Measurements from ENCODE around the gene SNTB2.
"Not testable (repeated sequence)": the region's sequence is repeated elsewhere in the genome, so short reads cannot be mapped to it uniquely, and the experiment has no call there.

Gene SNTB2

DNA sequence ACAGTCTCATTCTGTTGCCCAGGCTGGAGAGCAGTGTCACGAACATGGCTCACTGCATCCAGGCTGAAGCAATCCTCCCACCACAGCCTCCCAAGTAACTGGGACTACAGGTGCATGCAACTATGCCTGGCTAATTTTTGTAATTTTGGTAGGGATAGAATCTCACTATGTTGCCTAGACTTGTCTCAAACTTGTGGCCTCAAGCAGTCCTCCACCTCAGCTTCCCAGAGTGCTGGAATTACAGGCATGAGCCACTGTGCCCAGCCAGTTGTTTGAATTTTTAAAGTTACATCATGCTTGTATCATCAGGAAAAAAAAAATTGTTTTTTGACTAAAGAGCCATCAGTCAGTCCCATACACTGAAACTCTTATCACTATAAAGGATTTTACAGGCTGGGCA, 107.1 kb downstream of the SNTB2 start:
- no peak for DNase-seq

DNA sequence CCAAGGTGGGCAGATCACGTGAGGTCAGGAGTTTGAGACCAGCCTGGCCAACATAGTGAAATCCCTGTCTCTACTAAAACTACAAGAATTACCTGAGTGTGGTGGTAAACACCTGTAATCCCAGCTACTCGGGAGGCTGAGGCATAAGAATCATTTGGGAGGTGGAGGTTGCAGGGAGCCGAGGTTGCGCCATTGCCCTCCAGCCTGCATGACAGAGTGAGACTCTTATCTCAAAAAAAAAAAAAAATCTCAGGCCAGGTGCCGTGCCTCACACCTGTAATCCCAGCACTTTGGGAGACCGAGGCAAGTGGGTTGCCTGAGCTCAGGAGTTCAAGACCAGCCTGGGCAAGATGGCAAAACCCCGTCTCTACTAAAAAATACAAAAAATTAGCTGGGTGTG, 109.8 kb downstream of the SNTB2 start:
- not testable (repeated sequence) for DNase-seq

DNA sequence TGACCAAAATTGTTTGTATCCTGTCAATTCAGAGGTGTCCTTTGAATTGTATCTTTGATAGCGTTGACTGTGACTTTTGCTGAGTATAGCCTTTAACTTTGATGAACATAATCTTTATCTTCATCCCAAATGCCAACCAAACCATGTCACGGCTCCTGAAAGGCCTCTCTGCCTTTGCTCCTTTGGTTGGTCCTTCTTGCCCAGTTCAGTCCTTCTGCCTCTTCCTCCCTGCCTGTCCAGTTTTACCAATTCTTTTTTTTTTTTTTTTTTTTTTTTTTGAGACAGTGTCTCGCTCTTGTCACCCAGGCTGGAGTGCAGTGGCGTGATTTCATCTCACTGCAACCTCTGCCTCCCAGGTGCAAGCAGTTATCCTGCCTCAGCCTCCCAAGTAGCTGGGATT, 111.3 kb downstream of the SNTB2 start:
- no peak for DNase-seq

DNA sequence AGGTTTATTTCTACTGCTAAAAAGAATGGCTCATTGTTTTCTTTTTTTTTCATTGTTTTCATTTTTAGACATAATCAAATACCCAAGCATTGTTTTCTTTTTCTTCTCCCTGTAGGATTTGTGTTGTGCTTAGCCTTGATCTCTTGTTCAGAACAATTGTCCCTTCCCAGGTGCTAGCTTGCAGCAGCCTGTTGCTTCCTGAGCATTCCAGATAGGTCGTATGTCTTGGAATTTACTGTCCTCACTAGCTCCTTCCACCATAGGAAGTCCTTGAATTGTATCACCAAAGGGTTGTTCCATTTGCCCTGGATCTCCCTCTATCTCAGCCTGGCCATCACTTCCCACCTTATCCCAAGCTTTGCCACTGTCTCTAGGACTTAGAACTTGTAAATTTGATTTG, 114.2 kb downstream of the SNTB2 start:
- no peak for DNase-seq

DNA sequence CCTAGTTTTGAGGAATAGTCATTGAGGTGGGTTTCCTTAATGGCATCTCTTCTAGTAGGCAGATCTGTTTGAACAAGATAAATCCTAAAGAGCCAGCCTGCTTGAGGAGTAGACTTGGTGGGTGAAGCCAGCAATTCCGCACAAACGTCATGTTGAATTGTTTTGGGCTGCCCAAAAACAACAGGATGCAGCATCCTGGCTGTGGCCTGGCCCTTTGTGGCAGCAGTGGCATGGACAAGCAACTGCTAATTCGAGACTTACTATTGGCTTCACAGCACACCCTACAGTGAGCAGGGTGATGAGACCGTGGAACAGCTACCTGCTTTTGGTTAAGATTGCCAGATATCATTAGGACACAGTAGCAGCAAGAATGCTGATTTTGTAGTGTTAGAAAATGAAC, 114.9 kb downstream of the SNTB2 start:
- DNase-seq = no peak

DNA sequence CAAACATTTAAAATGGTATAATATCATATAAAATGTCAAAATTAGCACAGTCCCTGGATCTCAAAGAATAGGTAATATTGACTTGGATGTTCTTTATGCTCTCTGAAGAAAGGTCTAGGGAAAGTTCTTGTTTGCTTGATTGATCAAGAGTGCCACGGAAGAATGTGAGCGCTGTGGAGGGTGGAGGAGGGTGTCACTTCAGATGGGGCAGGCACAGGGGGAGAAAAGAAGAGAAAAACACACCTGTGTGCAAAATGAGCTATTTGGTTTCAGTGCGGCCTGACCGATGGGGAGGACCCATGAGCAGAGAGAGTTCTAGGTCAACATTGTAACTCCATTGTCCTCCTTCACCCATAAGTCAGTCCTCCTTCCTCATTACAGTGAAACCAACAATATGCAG, 115.3 kb downstream of the SNTB2 start:
- DNase-seq = no peak

DNA sequence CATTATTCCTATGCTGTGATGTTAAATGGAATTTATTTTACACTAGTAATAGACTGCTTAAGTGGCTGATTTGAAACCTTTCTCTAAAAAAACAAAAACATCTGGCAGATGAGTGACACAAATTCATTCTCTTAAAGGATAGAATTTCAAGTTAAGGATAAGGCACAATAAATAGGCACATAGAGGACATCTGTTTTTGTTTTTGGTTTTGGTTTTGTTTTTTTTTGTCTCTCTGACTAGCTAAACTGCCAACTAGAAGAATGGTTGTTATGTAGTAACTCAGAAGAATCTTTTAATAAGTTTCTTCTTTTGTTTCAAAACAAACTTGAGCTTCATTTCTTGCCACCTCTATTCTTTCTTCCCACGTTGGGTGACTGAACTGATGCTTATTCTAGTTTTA, 119.1 kb downstream of the SNTB2 start:
- DNase-seq = no peak

DNA sequence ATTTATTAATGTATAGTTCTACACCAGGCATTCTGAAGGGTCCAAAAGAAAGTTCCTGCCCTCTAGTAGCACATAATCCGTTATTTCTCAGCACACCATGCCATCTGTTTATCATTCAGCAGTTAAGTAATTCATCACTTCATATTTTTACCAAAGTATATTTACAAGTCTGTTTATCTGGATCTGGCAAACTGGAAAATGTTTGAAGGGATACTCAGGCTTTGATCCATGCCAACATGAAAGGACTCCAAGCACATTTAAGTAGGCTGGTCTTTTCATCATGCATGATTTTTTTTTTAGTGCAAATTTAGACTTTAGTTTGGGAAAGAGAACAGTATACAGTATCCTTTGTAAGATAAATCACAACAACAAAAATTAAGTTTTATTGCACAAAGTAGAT, 120.1 kb downstream of the SNTB2 start:
- no peak for DNase-seq

DNA sequence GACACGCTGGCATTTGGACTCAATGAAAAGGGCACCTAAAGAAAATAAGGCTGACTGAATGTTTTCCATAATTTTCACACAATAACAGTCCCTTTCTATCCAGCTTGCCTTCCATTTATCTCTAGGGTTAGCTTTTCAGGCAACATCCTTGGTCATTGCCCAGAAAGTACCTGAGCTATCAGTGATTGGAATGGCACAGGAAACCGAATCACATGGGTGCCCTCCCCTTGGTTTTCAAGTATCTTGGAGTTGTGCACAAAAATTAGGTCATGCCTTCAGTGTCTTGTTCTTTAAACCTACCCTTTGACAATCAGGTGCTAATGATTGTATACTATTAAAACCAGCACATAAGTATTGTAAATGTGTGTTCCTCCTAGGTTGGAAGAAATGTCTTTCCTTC, 120.9 kb downstream of the SNTB2 start:
- DNase-seq = no peak

DNA sequence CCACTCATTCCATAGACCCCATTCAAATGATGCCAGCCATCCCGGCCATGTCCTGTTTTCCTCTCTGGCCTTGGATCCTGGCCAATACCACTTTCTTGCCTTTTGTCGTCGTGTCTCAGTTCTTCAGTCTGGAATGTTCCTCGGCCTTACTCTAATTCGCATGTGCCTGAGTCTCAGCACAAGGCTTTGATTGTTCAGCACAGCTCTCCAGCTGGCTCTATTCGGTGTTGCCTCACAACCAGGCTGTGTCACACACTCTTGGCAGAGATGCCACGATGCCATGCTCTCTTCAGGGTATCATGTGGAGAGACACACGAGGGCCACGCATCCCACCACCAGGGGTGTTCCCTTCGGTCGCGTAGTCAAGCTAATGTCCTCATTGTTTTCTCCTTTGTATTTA, 122.4 kb downstream of the SNTB2 start:
- DNase-seq = no peak

DNA sequence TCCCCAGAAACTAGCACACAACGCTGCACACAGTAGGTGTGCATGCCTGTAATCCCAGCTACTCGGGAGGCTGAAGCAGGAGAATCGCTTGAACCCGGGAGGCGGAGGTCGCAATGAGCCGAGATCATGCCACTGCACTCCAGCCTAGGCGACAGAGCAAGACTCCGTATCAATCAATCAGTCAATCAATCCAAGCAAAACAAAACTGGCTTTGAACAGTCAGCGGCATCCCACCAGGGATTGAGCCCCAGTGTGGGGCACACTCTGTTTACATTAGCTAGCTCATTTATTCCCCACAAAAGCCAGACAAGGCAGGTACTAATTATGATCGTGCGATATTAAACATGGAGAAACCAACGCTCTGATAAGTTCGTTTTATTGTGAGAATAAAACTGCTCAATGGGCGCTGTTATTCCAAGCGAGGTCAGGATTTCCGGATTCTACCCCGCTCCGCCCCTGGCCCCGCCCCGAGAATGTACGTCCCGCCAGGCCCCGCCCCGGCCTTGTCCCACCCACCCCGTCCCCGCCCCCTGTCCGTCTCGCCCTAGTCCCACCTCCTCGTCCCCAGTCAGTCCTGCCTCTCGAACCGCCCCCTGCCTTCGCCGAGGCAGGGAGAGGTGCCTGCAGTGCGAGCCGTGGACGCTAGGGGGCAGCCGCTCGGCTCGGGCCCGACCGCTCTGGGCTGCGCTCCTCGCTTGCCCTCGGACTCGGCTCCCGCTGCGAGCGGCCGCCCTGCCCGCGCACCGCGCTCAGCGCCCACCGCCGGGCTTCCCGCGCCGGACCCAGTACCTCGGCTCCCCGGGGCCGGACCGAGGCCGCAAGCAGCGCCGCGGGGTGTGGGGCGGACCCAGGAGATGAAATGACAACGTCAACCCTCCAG, 123.9 kb downstream of the SNTB2 start, which contains the start of gene VPS4A:
Gene VPS4A (plus strand): TSS at position 698 of the 880 bp plus-strand sequence. CDS start 162 bp downstream, at position 860.
- peak; percentile 98 for DNase-seq

DNA sequence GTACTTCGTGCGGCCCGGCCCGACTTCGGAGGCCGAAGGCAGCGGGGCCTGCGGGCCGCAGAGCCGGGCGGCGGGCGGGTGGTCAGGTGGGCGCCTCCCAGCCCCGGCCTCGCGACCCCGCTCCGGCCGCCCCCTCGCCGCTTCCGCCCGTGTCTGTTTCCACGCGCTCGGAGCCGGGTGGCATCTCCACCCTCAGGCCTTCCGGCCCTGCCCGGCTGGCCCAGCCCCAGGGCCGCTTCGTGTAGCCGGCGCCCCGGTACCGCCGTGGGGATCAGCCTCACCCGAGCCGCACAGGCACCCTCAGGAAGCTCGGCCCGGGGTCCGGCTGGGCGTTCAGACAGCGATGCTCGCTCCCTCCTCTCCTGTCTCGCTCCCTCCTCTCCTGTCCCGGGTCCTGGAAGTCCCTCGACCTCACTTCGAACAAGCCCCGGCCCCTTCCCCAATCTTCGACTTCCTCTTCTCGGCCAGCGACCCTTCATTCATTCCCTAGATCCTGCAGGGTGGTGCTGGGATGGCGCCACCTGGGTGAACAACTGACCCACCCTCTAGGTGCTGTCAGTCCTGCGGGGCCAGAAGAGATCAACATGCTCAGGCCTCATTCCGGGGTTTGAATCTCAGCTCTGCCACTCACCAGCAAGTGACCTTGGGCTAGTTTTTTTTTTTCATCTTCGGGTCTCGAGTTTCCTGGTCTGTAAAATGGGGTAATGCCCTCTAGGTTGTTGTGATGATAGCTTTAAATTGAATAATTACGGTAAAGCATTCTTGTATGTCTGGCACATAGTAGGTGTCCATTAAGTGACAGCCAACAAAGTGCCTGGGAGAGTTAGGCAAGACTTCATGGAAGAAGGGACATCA, 124.8 kb downstream of the SNTB2 start:
- DNase-seq = peak; percentile 48

DNA sequence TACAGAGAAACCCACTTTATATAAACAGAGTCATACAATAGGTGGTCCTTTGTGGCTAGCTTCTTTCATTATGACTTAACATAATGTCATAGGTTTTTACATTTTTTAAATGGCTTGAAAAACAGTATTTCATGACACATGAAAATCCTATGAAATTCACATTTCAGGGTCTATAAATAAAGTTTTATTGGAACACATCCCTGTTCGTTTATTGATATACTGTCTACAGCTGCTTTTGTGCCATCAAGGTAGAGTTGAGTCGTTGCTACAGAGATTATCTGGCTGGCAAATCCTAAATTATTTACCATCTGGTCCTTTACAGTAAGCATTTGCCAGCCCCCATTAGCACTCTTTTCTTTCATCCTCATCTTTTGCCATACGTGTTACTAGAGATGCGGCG, 126.5 kb downstream of the SNTB2 start:
- no peak for DNase-seq

DNA sequence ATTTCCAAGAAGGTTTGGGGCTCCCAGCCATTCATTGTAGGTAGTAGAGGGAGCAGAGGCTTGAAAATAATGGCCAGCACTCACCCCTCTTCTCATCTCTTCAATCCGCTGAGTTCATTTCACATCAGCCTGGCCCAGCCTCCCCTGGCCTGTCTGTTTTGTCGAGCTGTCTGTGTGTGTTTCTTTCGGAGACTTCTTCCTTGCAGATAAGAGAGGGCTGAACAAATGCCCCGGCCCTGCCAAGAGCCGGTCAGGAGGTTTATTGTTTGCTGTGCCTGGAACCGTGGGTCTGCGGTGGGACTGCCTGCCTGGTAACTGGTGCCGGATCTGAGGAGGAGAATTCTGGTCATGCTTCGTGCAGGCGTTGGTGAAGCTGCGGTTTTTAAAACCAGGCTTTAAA, 127.6 kb downstream of the SNTB2 start:
- no peak for DNase-seq

DNA sequence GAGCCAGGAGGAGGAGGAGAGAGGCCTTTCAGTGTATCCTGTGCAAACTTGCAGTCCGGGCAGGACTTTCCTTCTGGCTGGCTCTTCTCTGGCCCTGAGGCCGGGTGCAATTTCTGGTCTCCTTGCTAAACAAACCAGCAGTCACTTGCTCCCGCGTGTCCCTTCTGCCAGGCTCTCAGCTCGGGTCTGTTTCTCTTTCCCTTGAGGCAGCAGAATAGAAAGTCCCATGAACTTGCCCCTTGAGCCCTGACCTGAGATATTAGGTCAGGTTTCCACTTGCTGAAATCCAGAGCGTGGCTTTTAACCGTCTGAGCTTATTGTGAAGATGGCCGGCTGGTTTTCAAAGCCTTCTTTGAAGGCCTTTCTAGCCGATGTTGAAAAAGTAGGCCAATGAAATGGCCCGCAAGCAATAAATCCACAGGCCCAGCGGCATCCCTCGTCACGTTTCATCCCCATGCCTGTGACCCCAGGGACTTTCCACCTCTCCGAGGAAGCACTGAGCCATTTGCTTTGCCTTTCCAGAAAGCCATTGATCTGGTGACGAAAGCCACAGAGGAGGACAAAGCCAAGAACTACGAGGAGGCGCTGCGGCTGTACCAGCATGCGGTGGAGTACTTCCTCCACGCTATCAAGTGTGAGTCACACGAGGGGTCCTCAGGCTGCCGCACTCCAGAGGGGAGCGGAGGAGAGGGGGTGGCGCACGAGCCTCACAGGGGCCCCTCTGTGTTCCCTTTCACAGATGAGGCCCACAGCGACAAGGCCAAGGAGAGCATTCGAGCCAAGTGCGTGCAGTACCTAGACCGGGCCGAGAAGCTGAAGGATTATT, 128.7 kb downstream of the SNTB2 start:
- no peak for DNase-seq

DNA sequence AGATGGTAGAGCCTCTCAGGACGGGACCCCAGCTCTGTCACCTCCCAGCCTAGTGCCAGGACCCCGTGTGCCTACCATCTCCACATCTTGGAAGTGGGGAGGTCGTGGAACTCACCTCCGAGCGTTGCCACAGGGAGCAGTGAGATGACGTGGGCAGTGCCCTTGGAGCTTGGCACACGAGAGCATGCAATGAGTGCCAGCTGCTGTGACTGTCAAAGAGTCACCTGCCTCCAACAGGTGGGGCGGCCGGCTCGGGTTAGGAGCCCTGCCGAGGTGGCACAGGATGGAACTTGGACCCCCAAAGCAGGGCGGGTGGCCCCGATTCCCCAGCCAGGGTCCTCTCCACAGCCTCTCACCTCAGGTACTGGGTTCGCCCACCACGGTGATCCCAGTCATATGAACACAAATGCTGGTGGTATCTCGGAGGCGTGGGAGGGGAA, 129.7 kb downstream of the SNTB2 start:
- no peak for DNase-seq

DNA sequence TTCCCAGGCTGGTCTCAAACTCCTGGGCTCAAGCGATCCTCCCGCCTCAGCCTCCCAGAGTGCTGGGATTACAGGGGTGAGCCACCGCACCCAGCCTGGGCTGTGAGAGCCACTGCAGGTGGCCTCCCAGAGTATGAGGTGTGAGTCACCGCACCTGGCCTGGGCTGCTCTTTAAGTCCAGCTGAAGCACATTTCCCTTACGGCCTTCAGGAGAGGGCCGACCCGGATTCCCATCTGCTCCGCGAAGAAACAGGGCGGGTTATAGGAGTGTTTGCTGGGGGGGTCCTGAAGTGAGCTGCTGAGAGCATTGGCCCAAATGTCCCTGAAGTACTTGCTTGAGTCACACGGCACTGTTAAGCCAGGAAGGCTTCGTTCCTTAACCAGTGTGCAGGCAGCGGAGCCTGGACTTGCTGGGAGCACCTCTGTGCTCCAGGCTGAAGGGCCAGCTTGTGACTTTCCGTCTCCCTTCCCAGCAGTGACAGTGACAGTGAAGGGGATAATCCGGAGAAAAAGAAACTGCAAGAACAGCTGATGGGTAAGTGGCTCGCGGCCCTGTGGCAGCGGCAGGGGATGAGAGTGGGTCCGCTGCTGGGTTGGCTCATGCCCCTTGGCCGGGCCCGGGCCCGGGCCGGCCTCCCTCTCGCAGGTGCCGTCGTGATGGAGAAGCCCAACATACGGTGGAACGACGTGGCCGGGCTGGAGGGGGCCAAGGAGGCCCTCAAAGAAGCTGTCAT, 131.4 kb downstream of the SNTB2 start:
- DNase-seq = no peak

DNA sequence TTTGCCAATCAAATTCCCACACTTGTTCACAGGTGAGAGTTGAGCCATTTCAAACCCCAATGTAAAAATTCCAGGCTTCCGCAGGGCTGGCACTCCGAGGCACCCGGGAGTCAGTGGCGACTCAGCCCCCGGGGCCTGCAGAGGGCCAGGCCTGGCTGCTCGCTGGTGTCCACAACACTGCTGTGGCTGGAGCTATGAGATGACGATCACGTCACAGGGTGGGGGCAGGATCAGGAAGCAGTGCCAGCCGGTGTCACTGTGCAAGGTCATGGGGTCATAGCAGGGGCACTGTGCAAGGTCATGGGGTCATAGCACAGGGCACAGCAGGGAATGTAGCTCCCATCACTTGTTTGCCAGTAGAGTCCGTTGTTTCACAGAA, 131.9 kb downstream of the SNTB2 start:
- DNase-seq = no peak

DNA sequence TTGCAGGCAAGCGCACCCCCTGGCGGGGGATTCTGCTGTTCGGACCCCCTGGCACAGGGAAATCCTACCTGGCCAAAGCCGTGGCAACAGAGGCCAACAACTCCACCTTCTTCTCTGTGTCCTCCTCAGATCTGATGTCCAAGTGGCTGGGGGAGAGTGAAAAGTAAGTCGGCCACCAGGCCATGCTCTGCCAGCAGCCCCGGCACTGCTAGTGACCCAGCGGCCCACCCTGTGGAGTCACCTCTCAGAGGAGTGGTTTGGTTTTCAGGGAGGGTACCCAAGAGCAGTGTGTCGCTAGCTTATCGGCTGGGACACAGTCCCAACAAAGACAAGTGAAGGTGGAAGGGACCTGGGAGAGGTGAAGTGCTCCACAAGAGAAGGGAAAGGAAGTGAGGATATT, 132.4 kb downstream of the SNTB2 start:
- no peak for DNase-seq

DNA sequence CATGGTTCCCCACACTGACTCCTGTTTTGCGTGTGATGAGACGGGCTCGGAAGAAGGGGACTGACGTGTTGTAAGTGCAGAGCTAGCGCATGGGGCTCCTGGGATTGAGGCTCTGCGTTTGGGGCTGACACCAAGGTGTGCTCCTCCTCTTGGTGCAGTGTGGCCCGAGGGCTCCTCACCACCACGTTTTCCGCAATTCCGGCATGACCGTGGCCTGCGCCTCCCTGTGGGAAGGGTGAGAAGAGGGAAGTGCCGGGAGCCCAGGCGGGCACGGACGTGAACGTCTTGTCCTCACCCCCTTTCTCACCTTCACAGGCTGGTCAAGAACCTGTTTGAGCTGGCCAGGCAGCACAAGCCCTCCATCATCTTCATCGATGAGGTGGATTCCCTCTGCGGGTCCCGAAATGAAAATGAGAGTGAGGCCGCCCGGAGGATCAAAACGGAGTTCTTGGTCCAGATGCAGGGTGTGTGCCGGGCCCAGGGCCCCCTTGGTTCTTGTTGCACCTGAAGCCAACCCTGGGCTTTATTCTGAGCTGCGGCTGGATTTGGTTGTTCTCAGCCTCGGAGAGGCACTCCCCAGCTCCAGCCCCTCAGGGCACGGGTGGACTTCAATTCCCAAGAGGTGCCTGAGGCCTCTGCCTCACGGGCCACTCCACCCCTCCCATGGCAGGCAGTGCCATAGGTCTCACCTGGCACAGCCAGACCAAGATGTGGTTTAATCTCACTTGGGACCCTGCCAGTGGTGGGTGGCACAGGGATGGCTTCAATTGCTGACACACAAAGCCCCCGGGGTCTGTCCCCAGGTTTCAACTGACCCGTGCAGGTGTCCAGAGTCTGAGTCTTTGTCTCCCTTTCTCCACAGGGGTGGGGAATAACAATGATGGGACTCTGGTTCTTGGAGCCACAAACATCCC, 133.1 kb downstream of the SNTB2 start:
- no peak for DNase-seq

DNA sequence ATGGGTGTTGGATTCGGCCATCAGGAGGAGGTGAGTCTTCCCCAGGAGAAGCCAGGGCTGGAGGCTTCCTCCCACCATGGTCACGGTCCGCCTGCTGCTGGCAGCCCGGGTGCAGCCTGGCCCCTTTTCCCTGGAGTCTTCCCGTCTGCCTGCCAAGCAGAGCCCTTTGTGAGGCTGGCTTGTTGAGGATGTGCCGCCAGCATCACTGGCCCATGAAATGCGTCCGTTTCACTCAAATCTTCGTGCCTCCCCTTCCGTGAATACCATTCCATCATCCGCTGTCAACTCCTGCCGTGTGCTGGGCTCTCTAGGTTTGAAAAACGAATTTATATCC, 133.7 kb downstream of the SNTB2 start:
- DNase-seq = no peak

Data from activated CD8-positive, alpha-beta memory T cell treated with anti-CD3 and anti-CD28 coated beads, Interleukin-2, amount 50 U/mL, for 4 hours (primary cell).